ENCODE results near the gene EIF4G3.
"Not testable (repeated sequence)": the region's sequence is repeated elsewhere in the genome, so short reads cannot be mapped to it uniquely, and the experiment has no call there.

Gene EIF4G3

GRCh38 chr1:21060523-21060922 is 116.2 kb downstream of the EIF4G3 start:
- no peak for DNase-seq

- no peak for DNase-seq
Measured at GRCh38 chr1:21059021-21059420, 117.7 kb downstream of the EIF4G3 start.

- DNase-seq: no peak
Measured at GRCh38 chr1:21058035-21058793, 118.5 kb downstream of the EIF4G3 start.

- DNase-seq: not testable (repeated sequence)
Measured at GRCh38 chr1:21053189-21053928, 123.3 kb downstream of the EIF4G3 start.

GRCh38 chr1:21052034-21052433 is 124.7 kb downstream of the EIF4G3 start:
- peak; percentile 76 for DNase-seq

GRCh38 chr1:21051177-21051825 is 125.4 kb downstream of the EIF4G3 start:
- DNase-seq: peak; percentile 88

GRCh38 chr1:21050031-21050430 is 126.7 kb downstream of the EIF4G3 start:
- DNase-seq: peak; percentile 4

GRCh38 chr1:21048462-21048861 is 128.2 kb downstream of the EIF4G3 start:
- DNase-seq: no peak

GRCh38 chr1:21046132-21046531 is 130.6 kb downstream of the EIF4G3 start:
- no peak for DNase-seq

- DNase-seq: no peak
Measured at GRCh38 chr1:21045351-21045750, 131.3 kb downstream of the EIF4G3 start.

- no peak for DNase-seq
Measured at GRCh38 chr1:21042929-21043605, 133.6 kb downstream of the EIF4G3 start.

- DNase-seq: no peak
Measured at GRCh38 chr1:21041541-21041940, 135.2 kb downstream of the EIF4G3 start.

- no peak for DNase-seq
Measured at GRCh38 chr1:21037091-21037490, 139.6 kb downstream of the EIF4G3 start.

- DNase-seq: no peak
Measured at GRCh38 chr1:21035794-21036193, 140.9 kb downstream of the EIF4G3 start.

GRCh38 chr1:21034725-21035628 is 141.7 kb downstream of the EIF4G3 start:
- no peak for DNase-seq

- no peak for DNase-seq
Measured at GRCh38 chr1:21032741-21033140, 144.0 kb downstream of the EIF4G3 start.

GRCh38 chr1:21030181-21030580 is 146.5 kb downstream of the EIF4G3 start:
- DNase-seq: no peak

- no peak for DNase-seq
Measured at GRCh38 chr1:21028520-21029145, 148.1 kb downstream of the EIF4G3 start.

GRCh38 chr1:21027805-21028204 is 148.9 kb downstream of the EIF4G3 start:
- DNase-seq: no peak

- no peak for DNase-seq
Measured at GRCh38 chr1:21024918-21025317, 151.8 kb downstream of the EIF4G3 start.

- DNase-seq: not testable (repeated sequence)
Measured at GRCh38 chr1:21024136-21024896, 152.4 kb downstream of the EIF4G3 start.

All from MV-4-11 (cell line).